Activated T-cell treated with anti-CD3 and anti-CD28 coated beads for 4 hours (primary cell): Measurements from ENCODE around the gene MTHFD1.
A peak's percentile ranks its signal among the peaks of the same experiment; 100 is the strongest.

ENCODE experiments used
- DNase-seq: peaks from one replicate; pipeline ENCODE4 v3.0.0-alpha.2; 2020

The MTHFD1 gene

DNA sequence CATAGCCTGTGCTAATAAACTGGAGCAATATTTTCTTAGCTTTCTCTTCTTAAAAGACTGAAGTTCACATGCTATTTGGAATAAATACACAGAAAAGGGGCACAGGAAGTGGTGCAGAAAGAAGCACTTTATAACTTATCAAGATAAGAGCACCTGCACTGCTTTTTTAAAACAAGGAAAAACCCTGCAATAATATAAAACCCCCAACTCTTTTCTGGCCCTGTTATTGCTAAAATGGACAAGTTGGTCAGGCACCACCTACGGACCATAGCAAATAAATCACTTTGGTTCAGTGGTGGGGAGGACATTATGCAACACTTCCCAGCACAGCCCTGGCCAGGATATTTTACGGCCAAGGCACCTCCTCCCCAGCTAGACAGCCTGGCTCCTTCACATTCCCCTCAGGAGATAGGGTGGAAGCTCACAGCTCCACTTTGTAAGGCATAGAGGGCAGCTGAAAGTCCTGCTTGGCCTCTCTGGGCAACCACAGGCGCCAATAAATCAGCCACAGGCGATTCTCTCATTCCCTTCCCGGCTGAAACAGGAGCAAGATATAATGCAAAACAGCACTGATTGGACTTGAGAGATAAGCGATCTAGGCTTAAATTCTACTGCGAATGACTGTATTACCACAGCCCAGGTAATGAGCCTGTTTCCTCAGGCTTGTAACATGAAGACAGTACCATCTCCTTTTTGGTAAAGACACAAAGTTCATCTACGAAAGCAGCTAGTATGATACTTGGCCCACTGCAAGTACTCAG lies 113.4 kb downstream of the MTHFD1 start:
- no peak for DNase-seq

GRCh38 chr14:64502456-64502855 lies 114.3 kb downstream of the MTHFD1 start:
- no peak for DNase-seq

DNA sequence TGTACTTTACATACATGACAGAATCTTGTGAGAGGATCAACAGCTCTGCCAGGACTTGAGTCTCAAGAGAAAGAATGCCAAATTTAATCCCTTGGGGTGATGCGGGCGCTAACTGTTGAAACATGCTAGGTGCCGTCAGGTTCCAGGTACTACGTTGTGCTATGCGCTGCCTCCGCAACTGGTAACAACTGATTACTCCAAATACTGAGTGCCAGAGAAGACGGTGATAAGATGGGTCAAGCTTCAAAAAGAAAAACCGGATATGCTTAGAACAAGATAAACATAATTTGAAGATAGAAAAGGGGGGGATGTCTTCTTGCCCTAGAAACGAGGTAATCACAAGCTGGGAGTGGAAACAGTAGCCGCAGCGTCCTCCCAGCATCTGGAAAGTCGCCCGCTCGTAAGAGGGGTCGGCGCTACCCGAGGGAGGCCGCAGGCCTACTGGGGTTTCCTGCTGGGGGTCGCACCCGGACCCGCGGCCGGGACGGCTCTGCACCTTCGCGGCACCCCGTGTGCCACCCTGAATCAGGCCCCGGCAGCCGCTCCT lies 114.8 kb downstream of the MTHFD1 start:
- peak; percentile 25 for DNase-seq

- DNase-seq, result peak; percentile 92
Observed at GRCh38 chr14:64503434-64504309, 115.5 kb downstream of the MTHFD1 start, which contains the start of gene ZBTB25. Gene ZBTB25 (minus strand): TSS chr14:64503838. CDS start chr14:64490533, 13,305 bp downstream.

- peak; percentile 76 for DNase-seq
Observed at GRCh38 chr14:64504310-64504896, 116.2 kb downstream of the MTHFD1 start, which contains the start of gene ZBTB1. Gene ZBTB1 (plus strand): TSS chr14:64504770. CDS start chr14:64521505, 16,735 bp downstream.

DNA sequence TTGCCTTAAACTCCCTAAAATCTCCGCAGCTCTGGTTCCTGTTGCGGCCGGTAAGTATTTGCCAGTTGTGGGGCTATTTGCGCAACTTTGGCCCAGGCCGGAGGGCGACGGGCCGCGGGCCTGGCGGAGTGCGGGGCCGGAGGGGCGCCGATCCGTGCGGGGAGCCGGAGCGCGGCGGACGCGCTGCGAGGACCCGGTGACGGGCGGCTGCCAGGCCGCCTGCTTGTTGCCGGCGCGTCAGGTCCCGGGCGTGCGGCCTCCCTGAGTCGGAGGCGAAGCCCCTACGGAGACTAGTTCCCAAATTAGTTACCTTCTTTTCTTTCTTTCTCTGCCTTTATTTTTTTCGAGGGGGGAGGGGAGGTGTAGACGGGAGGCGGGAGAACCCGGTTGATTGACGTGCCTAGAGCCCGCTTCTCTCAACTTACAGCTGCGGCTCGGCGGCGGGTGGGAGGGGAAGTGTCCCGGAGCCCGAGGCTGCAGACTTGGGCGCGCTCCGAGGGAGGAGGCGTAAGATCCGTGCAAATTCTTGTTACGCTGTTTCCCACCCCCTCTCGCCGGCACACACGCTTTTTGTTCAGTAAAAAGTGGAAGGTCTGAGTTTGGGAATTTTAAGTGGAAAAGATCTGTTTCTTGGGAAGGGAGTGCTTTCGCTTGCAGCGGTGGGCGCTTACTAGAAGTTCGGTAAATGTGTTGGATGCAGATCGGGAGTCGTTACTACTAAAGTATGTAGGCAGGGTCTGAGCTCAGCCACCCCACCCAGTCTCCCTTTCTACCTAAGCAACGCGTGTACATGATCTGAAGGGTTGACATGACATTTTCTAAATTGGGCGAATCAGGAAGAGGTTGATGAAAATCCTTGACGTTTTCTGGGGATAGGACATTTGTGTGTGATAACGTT lies 117.0 kb downstream of the MTHFD1 start:
- DNase-seq, result peak; percentile 77

DNA sequence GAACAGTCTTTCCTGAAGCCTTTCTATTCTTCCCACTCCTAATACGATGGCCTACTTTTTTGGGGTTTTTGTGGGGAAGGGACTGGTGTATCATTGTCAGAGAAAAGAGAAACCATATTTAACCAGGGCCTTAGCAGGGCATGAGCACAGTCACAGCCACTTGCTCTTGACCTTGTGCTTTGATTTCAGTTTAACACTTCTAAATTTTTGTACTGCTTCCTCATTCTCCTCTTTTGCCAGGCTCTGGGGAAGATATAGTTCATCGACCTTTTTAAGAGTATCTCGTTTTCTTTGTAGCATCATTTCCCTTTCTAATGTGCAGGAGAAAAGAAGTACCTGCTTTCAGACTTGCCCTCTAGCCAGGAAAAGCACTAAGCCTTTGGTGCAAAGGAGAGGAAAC lies 118.6 kb downstream of the MTHFD1 start:
- no peak for DNase-seq

DNA sequence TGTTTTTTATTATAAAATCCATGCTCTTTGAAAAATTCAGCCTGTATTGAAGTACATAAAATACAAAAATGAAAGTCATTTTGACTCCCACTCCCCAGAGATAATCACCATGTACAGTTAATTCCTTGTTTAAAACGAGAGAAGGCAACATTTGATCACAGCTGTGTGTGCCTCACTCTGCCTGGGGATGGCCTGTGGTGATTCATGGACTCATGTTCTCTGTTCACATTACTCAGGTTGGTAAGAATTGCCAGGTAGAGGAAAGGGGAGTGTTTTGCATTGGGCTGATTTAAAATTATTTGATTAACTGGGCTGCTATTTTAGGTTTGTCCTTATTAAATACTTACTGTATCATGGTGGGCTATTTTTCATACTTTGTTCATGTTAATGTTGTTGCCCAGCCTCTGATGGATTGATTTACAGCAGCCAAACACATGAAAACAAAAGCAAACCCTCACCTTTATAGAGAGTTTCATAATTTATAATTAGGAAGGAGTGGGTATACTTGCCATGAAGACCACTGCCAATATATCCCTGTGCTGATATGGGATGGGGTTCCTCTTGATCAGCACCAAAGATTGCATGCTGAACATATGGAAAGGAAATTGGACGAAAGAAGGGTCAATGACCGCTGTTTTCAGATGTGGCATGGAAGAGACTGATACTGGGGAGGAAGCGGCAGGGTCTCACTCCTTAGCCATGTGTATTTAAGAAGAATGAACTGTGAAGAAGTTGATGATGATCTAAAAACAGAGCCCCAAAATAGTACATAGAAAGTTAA lies 119.4 kb downstream of the MTHFD1 start:
- DNase-seq, result peak; percentile 11

DNA sequence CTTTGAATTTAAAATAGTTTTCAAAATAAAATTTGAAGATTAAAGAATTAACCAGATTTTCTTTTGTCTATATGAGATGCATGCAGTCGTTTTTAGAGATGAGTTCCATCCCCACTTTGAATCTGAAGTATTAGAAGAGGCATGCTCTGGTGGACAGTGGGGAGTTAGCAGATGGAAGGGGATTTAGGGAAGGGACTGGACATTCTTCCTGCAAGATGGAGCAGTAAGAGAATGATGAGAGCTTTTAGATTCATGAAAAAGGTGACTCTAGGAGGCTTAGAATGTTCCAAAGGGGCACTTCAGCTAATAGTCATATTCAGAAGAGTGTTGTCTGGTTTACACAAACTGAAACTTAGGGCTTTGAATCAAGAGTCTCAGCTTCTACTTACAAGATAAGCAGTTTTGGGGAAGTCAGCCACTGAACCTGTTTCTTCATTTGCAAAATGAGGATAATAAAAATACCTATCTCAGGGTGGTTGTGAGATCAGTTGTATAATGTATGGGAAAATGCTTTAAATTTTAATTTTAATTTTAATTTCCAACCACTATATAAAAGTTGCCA lies 120.1 kb downstream of the MTHFD1 start:
- DNase-seq, result no peak

DNA sequence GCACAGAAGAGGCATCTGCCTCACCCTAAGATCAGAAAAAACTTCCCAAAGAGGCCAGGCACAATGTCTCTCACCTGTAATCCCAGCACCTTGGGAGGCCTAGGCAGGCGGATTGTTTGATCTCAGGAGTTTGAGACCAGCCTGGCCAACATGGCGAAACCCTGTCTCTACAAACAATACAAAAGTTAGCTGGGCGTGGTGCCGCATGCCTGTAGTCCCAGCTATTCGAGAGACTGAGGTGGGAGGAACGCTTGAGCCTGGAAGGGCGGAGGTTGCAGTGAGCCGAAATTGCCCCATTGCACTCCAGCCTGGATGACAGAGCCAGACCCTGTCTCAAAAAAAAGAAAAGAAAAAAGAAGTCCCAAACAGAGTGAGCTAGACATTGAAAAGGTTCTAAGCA lies 120.9 kb downstream of the MTHFD1 start:
- no peak for DNase-seq
